DND-41 (cell line): ENCODE results near the gene RELA.

ENCODE experiments used
- ATAC-seq: fragments of 200-7000 bp; cut with Tn5 transposase; 3 replicates; pipeline ENCODE4 v1.9.1; 2021; ENCODE audit warnings: low read depth; ENCODE audit not compliant: insufficient read depth
- DNase-seq: peaks from one replicate; pipeline ENCODE4 v3.0.0-alpha.2; 2020
- H2AFZ ChIP-seq: 2 replicates; pipeline ENCODE4 v1.6.0; 2012; ENCODE audit warnings: low read depth, low read length
- H3K27ac ChIP-seq: 2 replicates; pipeline ENCODE4 v1.5.1; 2012; ENCODE audit warnings: low read length, inconsistent platforms
- H3K27me3 ChIP-seq: fragments of 200-600 bp; sonication (generic); 2 replicates; pipeline ENCODE4 v1.6.0; 2012; ENCODE audit warnings: low read length, mild to moderate bottlenecking, inconsistent platforms; ENCODE audit not compliant: insufficient read depth, poor library complexity
- H3K36me3 ChIP-seq: 2 replicates; pipeline ENCODE4 v1.5.1; 2012; ENCODE audit warnings: low read length, inconsistent platforms; ENCODE audit not compliant: insufficient read depth
- H3K4me1 ChIP-seq: 2 replicates; pipeline ENCODE4 v1.5.1; 2012; ENCODE audit warnings: mild to moderate bottlenecking, low read length; ENCODE audit not compliant: insufficient read depth
- H3K4me2 ChIP-seq: 2 replicates; pipeline ENCODE4 v1.6.0; 2012; ENCODE audit warnings: mild to moderate bottlenecking, moderate library complexity, low read length, inconsistent platforms; ENCODE audit not compliant: insufficient read depth
- H3K4me3 ChIP-seq, 2 experiments: fragments of 200-600 bp in 1 of 2; shearing (Covaris generic) in 1 of 2; 2 replicates each; pipeline ENCODE4 v1.5.1; 2012 to 2016; ENCODE audit warnings: inconsistent platforms in 2 of 2, low read length in 2 of 2, mild to moderate bottlenecking in 2 of 2, low read depth in 1 of 2, moderate library complexity in 1 of 2
- H3K79me2 ChIP-seq: 2 replicates; pipeline ENCODE4 v1.6.0; 2012; ENCODE audit warnings: low read length, inconsistent platforms; ENCODE audit not compliant: insufficient read depth
- H3K9ac ChIP-seq: 2 replicates; pipeline ENCODE4 v1.6.0; 2012; ENCODE audit warnings: low read depth, mild to moderate bottlenecking, inconsistent platforms, low read length, moderate library complexity
- H3K9me3 ChIP-seq: 2 replicates; pipeline ENCODE4 v1.5.1; 2012; ENCODE audit warnings: low read length, moderate library complexity, mild to moderate bottlenecking, inconsistent platforms; ENCODE audit not compliant: insufficient read depth, severe bottlenecking
- H4K20me1 ChIP-seq: 2 replicates; pipeline ENCODE4 v1.6.0; 2012; ENCODE audit warnings: low read length; ENCODE audit not compliant: insufficient read depth
- EZH2 ChIP-seq: IDR thresholded peaks from 3 replicates; pipeline ENCODE4 v1.6.1; 2012; ENCODE audit warnings: borderline replicate concordance, low read depth, mild to moderate bottlenecking, moderate library complexity, low read length, inconsistent platforms; ENCODE audit not compliant: severe bottlenecking
- TF ChIP-seq, protein P1 (sequence below): IDR thresholded peaks from 2 replicates; pipeline ENCODE4 v1.5.1; 2012; ENCODE audit warnings: borderline replicate concordance, low read length, moderate library complexity, mild to moderate bottlenecking; ENCODE audit not compliant: poor library complexity, severe bottlenecking; ENCODE audit errors: extremely low read depth

Gene RELA

DNA sequence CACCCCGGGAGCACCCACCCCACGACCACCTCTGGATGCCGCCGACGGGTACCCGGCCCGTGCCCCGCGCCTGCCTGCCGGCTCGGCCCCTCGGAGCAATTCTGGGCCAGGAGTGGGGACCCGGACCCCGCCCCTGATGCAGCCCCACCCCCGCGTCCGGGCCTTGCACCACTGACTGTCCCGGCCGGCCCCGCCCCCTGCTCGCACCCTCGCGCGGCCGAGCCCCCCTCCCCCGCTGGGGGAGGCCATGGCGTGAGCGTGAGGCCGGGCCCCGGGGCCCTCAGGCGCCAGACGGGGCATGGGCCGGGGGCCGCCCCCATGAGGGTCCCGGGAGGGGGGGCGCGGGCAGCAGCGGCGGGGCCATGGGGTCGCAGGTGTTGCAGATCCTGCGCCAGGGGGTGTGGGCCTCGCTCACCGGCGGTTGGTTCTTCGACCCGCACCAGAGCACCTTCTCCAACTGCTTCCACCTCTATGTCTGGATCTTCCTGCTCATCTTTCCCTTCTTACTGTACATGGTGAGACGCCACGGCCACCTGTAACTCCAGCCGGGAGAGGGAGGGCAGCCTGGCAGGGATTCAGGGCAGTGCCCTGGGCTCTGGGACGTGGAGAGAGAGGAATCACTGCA lies 46.7 kb downstream of the RELA start:
- Histone ChIP-seq H3K27ac (peak overlapping the region; percentile 74), H3K9ac (peak overlapping the region; percentile 78), H3K27me3 (no peaks in the 10 kb centered on the region), H3K4me2 (peak overlapping the region; percentile 100), H3K9me3 (no peaks in the 10 kb centered on the region), H3K4me1 (peaks cover 57% of the 10 kb centered on the region), H4K20me1 (peaks cover 50% of the 10 kb centered on the region), H3K4me3 (peak overlapping the region; percentile 59 to 97), H3K79me2 (peaks cover 91% of the 10 kb centered on the region), H3K36me3 (peaks cover 70% of the 10 kb centered on the region), H2AFZ (peak overlapping the region; percentile 66)
- TF ChIP-seq, protein P1, sequence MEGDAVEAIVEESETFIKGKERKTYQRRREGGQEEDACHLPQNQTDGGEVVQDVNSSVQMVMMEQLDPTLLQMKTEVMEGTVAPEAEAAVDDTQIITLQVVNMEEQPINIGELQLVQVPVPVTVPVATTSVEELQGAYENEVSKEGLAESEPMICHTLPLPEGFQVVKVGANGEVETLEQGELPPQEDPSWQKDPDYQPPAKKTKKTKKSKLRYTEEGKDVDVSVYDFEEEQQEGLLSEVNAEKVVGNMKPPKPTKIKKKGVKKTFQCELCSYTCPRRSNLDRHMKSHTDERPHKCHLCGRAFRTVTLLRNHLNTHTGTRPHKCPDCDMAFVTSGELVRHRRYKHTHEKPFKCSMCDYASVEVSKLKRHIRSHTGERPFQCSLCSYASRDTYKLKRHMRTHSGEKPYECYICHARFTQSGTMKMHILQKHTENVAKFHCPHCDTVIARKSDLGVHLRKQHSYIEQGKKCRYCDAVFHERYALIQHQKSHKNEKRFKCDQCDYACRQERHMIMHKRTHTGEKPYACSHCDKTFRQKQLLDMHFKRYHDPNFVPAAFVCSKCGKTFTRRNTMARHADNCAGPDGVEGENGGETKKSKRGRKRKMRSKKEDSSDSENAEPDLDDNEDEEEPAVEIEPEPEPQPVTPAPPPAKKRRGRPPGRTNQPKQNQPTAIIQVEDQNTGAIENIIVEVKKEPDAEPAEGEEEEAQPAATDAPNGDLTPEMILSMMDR, result no peak
- no peak for TF ChIP-seq EZH2
- ATAC-seq, result no peak
- peak; percentile 62 for DNase-seq

- TF ChIP-seq, protein P1, result no peak
- no peak for TF ChIP-seq EZH2
- H3K27me3 ChIP-seq, result no peaks in the 10 kb centered on the region
- peaks cover 93% of the 10 kb centered on the region for H3K79me2 ChIP-seq
- peaks cover 46% of the 10 kb centered on the region for H4K20me1 ChIP-seq
- peak within 1 kb of the TSS; percentile 100 for H3K4me2 ChIP-seq
- peaks cover 70% of the 10 kb centered on the region for H3K36me3 ChIP-seq
- H3K9me3 ChIP-seq, result no peaks in the 10 kb centered on the region
- H2AFZ ChIP-seq, result peak within 1 kb of the TSS; percentile 94
- H3K27ac ChIP-seq, result peak within 1 kb of the TSS; percentile 93
- DNase-seq (peak; percentile 100), ATAC-seq (peak; percentile 88)
- H3K4me1 ChIP-seq, result peaks cover 64% of the 10 kb centered on the region
- peak within 1 kb of the TSS; percentile 84 for H3K9ac ChIP-seq
- peak within 1 kb of the TSS; percentile 82 to 99 for H3K4me3 ChIP-seq
These were observed 47.3 kb downstream of the RELA start, which contains the start of gene PCNX3 for GRCh38 chr11:65615229-65615949. PCNX3 (plus strand) TSS chr11:65615776; CDS start chr11:65616312, 536 bp downstream.

DNA sequence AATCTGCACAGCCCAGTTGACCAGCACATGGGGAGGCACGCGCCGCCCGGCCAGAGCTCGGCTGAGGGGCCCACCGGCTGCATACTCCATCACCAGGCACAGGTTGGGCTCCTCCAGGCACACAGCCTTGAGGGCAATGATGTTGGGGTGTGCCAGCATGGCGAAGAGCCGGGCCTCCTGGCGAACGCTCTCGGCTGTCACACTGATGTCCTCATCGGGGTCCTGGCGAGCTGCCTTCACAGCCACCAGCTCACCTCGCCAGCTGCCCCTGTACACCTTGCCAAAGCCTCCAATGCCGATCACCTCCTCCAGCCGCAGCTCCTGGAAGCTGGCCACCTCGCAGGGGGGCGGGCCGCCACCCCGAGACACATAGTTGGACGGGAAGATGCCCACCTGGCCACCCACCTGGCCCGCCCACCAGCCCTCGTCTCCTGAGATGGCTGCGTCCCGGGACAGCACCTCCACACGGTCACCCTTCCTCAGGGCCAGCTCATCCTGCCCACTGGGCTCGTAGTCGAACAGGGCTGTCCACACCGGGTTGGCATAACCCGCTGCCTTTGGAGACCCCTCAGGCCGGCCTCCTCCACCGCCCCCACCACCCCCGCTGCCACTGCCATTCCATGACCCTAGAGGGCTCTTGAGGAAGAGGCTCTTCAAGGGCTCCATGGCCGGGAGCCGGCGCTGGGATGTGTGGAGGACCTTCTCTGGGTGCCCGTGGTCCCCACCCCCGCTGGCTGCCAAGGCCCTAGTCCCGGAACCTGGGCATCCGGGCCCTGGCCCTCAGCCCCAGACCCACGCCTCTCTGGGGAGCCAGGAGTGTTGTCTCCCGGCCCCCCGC lies 49.4 kb downstream of the RELA start:
- peaks cover 87% of the 10 kb centered on the region for H3K79me2 ChIP-seq
- no peak for DNase-seq
- H3K4me2 ChIP-seq, result peak overlapping the region; percentile 86
- peaks cover 65% of the 10 kb centered on the region for H3K36me3 ChIP-seq
- TF ChIP-seq, protein P1, result no peak
- no peak for TF ChIP-seq EZH2
- peaks cover 58% of the 10 kb centered on the region for H3K4me1 ChIP-seq
- H3K9ac ChIP-seq, result peak overlapping the region; percentile 84
- peak overlapping the region; percentile 93 for H3K27ac ChIP-seq
- H3K9me3 ChIP-seq, result no peaks in the 10 kb centered on the region
- peaks cover 35% of the 10 kb centered on the region for H4K20me1 ChIP-seq
- H3K27me3 ChIP-seq, result no peaks in the 10 kb centered on the region
- peak overlapping the region; percentile 82 to 99; a peak in 3 of 4 replicates for H3K4me3 ChIP-seq
- ATAC-seq, result no peak
- peak overlapping the region; percentile 94 for H2AFZ ChIP-seq
